DMS53 treated with DMSO at 0.1 percent for 48 hours (cell line): ENCODE results near the gene AGTR2.
"Not testable (repeated sequence)": the region's sequence is repeated elsewhere in the genome, so short reads cannot be mapped to it uniquely, and the experiment has no call there.

ENCODE experiments used
- DNase-seq: peaks from one replicate; lab custom pipeline; 2025; ENCODE audit not compliant: unreplicated experiment; lab: John Stamatoyannopoulos, UW

AGTR2 gene, protein sequence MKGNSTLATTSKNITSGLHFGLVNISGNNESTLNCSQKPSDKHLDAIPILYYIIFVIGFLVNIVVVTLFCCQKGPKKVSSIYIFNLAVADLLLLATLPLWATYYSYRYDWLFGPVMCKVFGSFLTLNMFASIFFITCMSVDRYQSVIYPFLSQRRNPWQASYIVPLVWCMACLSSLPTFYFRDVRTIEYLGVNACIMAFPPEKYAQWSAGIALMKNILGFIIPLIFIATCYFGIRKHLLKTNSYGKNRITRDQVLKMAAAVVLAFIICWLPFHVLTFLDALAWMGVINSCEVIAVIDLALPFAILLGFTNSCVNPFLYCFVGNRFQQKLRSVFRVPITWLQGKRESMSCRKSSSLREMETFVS

DNA sequence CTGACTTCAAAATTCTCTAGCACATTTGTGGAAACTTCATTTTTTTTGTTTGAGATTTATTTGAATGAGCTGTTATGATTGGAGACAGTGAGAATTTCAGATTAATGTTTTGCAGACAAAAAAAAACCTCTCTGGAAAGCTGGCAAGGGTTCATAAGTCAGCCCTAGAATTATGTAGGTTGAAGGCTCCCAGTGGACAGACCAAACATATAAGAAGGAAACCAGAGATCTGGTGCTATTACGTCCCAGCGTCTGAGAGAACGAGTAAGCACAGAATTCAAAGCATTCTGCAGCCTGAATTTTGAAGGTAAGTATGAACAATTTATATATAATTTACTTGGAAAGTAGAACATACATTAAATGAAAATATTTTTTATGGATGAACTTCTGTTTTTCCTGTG, at the start of gene AGTR2:
AGTR2 (plus strand) TSS at position 234 of the 400 bp plus-strand sequence. CDS start 1,537 bp downstream, outside the sequence.
- DNase-seq = no peak

- no peak for DNase-seq
Measured at GRCh38 chrX:116135277-116135676, 35.3 kb upstream of the AGTR2 start.

DNA sequence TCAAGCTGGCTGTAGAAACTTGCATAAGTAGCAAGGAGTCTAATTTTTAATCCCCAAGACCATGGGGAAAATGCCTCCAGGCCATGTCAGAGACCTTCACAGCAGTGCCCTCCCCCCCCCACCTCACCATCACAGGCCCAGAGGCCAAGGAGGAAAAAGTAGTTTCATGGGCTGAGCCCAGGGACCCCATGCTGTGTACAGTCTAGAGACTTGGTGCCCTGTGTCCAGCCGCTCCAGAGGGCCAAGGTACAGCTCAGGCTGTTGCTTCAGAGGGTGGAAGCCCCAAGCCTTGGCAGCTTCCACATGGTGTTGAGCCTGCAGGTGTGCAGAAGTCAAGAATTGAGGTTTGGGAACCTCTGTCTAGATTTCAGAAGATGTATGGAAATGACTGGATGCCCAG, 29.3 kb upstream of the AGTR2 start:
- DNase-seq = not testable (repeated sequence)

DNA sequence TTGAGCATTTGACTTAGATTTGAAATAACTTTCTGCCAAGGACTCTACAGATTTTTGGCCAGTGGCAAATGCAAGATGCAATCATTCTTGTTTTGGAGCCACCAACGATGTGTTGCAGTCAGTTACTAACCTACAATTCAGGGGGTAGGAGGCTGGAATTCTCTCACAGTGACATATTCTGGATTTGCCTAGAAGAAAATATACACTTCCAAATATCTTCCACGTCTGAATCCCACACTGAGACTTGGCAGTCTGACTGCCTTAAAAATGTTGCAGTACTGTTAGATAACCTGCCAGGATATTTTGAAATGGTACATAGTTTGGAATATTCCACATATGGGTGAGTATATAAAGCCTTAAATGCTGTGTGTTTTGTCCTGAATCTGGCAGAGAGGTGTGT, 27.6 kb upstream of the AGTR2 start:
- DNase-seq = no peak

GRCh38 chrX:116172976-116173375, 2.4 kb downstream of the AGTR2 start:
- DNase-seq = no peak

GRCh38 chrX:116181300-116181699, 10.8 kb downstream of the AGTR2 start:
- DNase-seq = no peak

GRCh38 chrX:116185163-116185562, 14.6 kb downstream of the AGTR2 start:
- DNase-seq = no peak

DNA sequence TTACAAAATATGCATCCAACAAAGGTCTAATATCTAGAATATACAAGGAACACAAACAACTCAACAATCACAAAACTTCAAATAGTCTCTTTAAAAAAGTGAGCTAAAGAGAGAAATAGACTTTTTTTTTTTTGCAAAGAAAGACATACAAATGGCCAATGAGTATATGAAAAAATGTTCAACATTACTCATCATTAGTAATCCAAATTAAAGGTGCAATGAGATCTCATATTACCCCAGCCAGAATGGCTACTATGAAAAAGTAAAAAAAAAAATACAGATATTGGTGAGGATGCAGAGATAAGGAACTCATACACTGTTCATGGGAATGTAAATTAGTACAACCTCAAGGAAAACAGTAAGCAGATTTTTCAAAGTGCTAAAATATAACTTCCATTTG, 24.1 kb downstream of the AGTR2 start:
- no peak for DNase-seq

DNA sequence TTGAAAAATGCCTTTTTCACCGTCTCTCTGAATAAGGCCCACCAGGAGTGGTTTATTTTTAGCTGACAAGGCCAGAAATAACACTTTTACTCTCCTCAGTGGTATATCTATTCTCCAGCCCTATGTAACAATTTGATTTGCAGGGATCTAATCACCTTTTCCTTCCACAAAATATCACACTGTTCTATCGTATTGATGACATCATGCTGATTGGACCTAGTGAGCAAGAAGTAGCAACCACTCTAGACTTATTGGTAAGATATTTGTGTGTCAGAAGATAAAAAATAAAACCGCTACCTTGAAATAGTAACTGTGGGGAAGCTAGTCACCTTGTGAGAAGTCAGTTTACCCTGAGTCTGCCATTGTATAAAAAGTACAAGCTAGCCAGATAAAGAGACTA, 27.7 kb downstream of the AGTR2 start:
- DNase-seq = no peak

DNA sequence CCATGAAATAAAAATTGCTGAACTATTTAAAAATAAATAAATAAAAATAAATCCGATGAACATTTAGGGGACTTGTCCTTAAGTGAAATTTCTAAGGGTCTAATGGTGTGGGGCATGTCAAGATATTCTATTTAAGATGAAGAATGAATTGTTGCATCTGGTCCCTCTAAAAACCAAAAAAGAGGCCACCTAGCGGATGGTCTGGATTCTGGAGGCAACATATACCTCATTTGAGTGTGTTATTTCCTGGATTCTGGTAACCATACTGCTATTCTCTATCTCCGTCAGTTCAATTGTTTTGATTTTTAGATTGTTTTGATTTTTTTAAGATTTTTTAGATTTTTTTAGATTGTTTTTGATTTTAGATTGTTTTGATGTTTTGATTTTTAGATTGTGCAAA, 28.3 kb downstream of the AGTR2 start:
- peak; percentile 2 for DNase-seq

- DNase-seq = peak; percentile 3
Measured at GRCh38 chrX:116204932-116205331, 34.4 kb downstream of the AGTR2 start.

DNA sequence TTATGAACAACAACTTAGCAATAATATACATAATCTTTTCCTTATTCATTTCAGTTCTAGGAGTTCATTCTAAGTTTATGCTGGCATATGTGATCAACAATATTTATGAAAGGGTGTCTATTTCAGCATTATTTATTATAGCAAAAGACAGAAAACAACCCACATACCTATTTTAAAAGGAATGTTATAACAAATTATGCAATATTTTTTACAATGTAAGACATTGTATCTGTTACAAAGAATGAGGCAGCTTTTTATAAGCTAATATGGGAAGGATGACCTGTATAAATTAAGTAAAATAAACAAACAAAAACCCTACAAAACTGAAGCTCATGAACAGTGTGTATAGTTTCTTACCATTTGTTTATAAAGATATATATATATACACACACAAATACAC, 42.7 kb downstream of the AGTR2 start:
- DNase-seq = no peak

DNA sequence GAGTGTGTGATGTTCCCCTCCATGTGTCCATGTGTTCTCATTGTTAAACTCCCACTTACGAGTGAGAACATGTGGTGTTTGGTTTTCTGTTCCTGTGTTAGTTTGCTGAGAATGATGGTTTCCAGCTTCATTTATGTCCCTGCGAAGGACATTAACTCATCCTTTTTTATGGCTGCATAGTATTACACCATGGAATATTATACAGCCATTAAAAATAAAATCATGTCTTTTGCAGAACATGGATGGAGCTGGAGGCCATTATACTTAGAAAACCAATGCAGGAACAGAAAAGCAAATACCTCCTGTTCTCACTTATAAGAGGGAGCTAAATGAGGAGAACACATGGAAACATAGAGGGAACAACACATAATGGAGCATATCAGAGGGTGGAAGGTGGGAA, 46.5 kb downstream of the AGTR2 start:
- DNase-seq = not testable (repeated sequence)
